NCI-H1105 treated with DMSO at 0.1 percent for 48 hours (cell line): ENCODE measurements around the gene DRAM1.
"Not testable (repeated sequence)": the region's sequence is repeated elsewhere in the genome, so short reads cannot be mapped to it uniquely, and the experiment has no call there.

ENCODE experiments used
- DNase-seq: peaks from one replicate; lab custom pipeline; 2025; lab: John Stamatoyannopoulos, UW

The DRAM1 gene

GRCh38 chr12:101876861-101877805 lies at the start of gene DRAM1:
Gene DRAM1 (plus strand): TSS chr12:101877580. CDS start chr12:101877790, 210 bp downstream.
- DNase-seq: peak; percentile 52

- DNase-seq: peak; percentile 33
Observed at GRCh38 chr12:101828463-101829196, 48.8 kb upstream of the DRAM1 start.

GRCh38 chr12:101829639-101830366 lies 47.6 kb upstream of the DRAM1 start:
- DNase-seq: peak; percentile 55

- DNase-seq: peak; percentile 90
Observed at GRCh38 chr12:101830367-101831325, 46.7 kb upstream of the DRAM1 start, which contains the start of gene GNPTAB. Gene GNPTAB (minus strand): TSS chr12:101830959. CDS start chr12:101830675, 284 bp downstream.

- no peak for DNase-seq
Observed at GRCh38 chr12:101832030-101832429, 45.4 kb upstream of the DRAM1 start.

GRCh38 chr12:101838628-101839323 lies 38.6 kb upstream of the DRAM1 start:
- DNase-seq: no peak

- DNase-seq: peak; percentile 42
Observed at GRCh38 chr12:101839324-101840283, 37.8 kb upstream of the DRAM1 start.

- DNase-seq: no peak
Observed at GRCh38 chr12:101841069-101841468, 36.3 kb upstream of the DRAM1 start.

GRCh38 chr12:101845137-101845711 lies 32.2 kb upstream of the DRAM1 start:
- no peak for DNase-seq

GRCh38 chr12:101847325-101847724 lies 30.1 kb upstream of the DRAM1 start:
- no peak for DNase-seq

GRCh38 chr12:101850199-101850598 lies 27.2 kb upstream of the DRAM1 start:
- no peak for DNase-seq

GRCh38 chr12:101852998-101853397 lies 24.4 kb upstream of the DRAM1 start:
- DNase-seq: no peak

GRCh38 chr12:101854747-101855146 lies 22.6 kb upstream of the DRAM1 start:
- DNase-seq: no peak

- DNase-seq: no peak
Observed at GRCh38 chr12:101855364-101855884, 22.0 kb upstream of the DRAM1 start.

- no peak for DNase-seq
Observed at GRCh38 chr12:101855976-101856375, 21.4 kb upstream of the DRAM1 start.

- not testable (repeated sequence) for DNase-seq
Observed at GRCh38 chr12:101856614-101857013, 20.8 kb upstream of the DRAM1 start.

GRCh38 chr12:101857043-101857558 lies 20.3 kb upstream of the DRAM1 start:
- DNase-seq: no peak

- DNase-seq: no peak
Observed at GRCh38 chr12:101858361-101858760, 19.0 kb upstream of the DRAM1 start.
